Stimulated activated CD8-positive, alpha-beta memory T cell treated with anti-CD3 and anti-CD28 coated beads, Interleukin-2, amount 100 ng/mL, for 48 hours (primary cell): ENCODE data around the gene DLG2.

Source experiments
- DNase-seq, 2 donors: peaks; one replicate each; pipeline ENCODE4 v3.0.0-alpha.2; 2020; ENCODE audit warnings: low read depth in 2 of 2

DLG2 gene

DNA sequence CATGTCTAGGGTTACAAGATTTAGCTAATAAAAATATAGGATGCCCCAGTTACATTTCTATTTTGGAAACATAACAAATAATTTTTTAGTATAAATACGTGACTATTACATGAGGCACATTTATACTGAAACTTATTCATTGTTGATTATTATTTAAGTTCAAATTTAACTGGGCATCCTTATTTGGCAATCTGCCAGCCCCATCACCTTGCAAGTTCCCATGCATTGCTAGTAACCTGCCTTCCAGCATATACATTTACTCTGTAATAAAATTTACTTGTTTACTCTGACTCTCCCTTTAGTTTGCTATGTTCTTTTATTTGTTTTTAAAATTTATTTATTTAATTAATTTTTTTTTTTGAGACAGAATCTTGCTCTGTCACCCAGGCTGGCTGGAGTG is 1686.1 kb downstream of the DLG2 start:
- no peak for DNase-seq

DNA sequence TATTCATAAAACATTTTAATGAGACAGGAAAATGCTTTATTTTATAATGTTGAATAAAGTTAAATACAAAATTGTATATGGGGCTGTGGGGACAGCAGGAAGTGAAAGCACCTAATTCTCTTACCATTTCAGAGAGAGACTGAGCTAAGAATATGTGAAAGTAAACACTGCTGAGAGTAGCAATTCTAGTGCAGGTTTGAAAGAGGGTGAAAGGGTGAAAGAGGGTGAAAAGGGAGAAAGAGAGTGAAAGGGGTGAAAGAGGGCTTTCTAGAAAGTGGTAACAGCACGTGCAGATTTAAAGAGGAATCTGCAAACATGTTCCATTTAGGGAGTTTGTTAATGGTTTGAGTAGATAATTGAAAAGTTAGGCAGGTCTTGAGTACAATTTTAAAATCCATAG is 1689.0 kb downstream of the DLG2 start:
- no peak for DNase-seq

GRCh38 chr11:83933008-83933407 is 1694.1 kb downstream of the DLG2 start:
- no peak for DNase-seq

GRCh38 chr11:83927422-83927821 is 1699.7 kb downstream of the DLG2 start:
- no peak for DNase-seq

DNA sequence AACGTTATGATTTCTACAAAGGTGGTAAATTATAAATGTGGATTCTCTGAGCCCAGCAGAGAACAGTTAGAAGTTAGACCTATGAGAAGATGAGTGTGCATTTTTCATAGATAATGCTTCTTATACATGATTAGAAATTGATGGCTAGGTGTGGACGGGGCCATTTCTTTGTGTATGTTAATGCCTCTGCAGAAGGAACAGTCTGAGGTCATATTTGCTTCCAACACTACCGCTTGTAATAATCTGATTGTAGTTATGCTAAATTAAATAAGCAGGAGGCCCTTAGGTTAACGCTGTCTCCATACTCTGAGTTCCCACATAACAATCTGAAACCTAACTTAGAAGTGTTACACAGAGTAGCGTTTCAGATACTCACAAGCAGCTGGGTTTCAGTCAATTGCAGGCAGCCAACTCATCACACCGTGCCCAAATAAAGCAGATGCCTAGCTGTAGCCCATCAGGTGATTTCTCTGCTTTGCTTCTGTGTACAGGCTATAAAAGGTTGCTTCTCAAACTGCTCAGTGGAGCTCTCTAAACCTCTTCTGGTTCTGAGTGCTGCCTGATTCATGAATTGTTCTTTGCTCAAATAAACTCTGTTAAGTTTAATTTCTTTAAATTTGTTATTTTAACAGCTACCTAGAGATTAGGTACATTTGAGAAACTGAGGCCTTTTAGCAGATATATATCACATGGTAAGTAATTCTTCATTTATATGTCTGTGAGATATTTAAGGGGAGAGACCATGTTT is 1702.2 kb downstream of the DLG2 start:
- DNase-seq = no peak

DNA sequence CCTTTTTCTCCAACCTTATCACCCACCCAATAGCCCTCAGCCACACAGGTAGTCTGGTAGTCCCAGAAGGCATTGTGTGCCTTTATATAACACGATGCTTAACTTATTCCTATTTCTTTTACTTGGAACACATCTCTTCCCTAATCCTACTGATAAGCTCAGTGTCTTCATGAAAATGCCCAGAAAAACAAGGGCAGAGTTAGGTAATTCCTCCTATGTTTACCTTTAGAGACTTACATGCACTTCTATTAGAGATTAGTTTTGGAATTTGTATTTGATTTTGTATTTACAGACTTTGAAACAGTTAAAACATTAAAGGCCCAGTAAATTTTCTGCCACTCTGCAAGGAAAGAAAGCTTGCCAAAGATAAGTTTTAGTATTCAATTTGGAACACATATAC is 1703.2 kb downstream of the DLG2 start:
- no peak for DNase-seq

DNA sequence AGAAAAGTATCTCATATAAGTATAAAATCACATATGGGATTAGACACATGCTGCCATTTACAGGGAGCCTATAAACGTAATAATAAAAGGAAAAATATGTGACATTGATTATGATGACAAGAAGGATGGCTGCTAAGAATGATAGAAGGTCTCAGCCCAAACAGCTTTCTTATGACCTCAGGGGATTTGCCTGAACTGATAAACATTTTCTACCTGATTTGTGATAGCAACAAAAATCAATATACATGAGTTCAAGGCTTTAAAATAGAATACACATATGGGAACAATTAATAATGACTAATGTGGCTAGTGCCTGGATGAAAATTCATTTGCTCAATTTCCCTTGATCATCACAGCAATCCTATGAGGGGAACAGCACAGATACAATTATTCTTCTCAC is 1704.2 kb downstream of the DLG2 start:
- DNase-seq = no peak

- DNase-seq = no peak
Observed at GRCh38 chr11:83922318-83922717, 1704.8 kb downstream of the DLG2 start.

- no peak for DNase-seq
Observed at GRCh38 chr11:83921447-83922192, 1705.5 kb downstream of the DLG2 start.

DNA sequence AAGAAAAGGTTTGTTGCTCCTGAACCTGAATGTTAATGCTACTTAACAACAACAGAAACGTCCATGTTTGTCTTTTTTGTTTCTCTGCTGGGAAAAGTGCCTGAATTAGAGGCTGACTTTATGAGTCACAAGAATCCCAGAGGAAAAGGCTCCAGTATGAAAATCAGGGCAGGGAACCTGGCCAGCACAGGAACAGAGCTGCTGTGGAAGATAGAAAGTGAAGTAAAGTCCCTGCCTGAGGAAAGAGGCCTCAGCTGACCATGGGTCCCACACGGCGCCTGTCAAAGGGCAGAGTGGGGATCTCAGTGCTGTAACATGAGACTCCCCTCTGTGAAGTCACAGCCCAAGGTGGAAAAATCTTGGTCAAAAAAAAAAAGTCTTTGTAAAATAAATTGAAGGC is 1708.7 kb downstream of the DLG2 start:
- DNase-seq = no peak

DNA sequence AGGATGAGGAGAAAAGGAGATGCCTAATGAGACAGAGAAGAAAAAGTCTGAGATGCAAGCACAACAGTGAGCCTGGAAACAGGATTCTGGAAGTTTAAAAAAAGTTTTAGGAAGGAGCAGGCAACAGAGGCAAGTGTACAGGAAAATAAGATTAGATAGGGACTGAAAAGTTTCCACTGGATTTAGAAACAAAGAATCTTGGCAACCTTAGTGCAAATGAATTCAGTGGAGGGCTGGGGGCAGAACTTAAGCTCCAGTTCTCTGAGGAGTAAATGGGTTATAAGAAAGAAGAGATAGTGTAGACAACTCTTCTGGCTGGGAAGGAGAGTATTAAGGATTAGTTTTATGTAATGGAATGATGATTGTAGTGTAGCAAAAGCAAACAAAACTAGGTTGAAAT is 1712.1 kb downstream of the DLG2 start:
- no peak for DNase-seq

- DNase-seq = no peak
Observed at GRCh38 chr11:83909579-83910534, 1717.3 kb downstream of the DLG2 start.

DNA sequence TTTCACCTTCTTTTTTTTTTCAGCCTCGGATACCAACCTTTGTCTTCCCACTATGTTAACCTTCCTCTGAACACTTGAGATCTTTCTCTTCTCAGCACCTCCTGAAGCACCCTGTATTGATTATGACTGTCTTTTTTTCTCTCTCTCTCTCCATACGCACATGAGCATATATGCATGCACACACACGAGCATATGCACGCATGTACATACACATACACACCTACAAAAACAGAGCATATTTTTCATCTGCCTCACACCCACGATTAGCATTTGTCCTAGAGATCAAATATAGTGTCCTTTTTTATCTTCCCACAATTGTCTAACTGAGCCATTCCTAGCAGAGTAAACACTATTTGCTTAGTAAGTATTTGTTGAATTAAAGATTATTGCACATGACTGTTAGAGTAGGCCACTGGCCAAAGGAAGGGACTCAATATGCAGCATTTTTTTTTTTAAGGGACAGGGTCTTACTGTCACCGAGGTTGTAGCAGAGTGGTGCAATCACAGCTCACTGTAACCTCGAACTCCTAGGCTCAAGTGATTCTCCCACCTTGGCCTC is 1718.8 kb downstream of the DLG2 start:
- no peak for DNase-seq

- no peak for DNase-seq
Observed at GRCh38 chr11:83895516-83895915, 1731.6 kb downstream of the DLG2 start.

DNA sequence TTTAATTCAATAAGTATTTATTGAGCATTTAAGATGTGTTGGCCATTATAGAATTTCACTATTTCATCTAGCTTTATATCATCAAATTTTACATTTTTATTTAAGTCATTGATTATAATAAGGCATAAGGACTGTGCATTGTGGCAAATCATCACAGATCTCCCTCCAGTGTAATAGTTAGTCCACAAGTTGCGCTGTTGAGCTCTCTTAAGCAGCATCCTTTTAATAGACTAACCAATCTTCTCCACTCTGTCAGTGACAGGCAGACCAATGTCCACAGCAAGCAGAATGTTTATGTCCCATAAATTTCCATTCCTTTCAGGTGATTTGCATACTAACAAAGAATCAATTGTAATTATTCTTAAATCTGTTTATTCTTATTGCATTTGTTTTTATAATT is 1745.7 kb downstream of the DLG2 start:
- no peak for DNase-seq

GRCh38 chr11:83871054-83871453 is 1756.1 kb downstream of the DLG2 start:
- no peak for DNase-seq

DNA sequence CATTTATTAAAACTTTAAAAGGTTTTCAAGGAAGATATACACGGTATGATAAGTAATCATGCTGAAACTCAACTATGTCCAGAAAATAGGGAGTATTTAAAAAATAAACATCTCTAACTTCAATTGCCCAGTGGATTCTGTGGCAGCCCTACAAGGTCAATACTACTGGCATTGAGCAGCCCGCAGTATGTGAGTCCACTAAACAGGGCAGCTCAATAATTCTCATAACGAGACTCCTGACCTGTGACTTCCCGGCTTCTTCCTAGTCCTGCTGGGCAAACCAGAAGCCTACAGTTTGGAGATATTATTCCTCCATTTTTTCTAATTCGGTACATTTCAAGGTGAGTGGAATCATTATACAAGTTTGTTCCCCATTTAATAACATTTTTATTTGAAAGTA is 1760.5 kb downstream of the DLG2 start:
- DNase-seq = no peak

- no peak for DNase-seq
Observed at GRCh38 chr11:83865636-83866461, 1761.3 kb downstream of the DLG2 start.

DNA sequence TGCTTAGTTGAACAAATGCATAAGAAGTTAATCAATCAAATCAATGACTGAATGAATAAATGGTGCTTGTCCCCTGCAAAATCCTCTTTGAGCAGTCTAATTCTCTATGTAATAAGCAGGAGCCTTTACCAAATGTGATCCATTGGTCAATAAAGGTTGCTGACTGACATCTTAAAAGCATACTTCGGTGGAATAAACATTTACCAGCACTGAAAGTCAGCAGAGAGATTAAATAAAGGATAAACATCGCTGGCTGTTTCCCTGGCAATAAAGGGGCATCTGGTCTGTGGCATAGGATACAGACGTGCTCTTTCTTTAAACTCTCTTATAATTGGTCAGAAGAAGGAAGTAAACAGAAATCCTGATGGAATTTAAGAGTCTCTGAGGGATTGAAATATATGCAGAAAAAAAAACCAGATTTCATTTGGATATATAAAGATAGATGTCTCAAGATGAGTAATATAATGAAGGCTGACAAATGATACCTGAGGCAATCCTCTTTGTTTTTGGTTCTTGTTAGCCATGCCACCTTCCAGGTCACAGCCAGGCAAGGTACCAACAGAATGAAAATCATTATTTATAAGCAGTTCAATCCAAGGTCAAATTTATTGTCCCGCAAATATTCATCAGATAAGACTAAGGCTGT is 1762.6 kb downstream of the DLG2 start:
- DNase-seq = no peak

DNA sequence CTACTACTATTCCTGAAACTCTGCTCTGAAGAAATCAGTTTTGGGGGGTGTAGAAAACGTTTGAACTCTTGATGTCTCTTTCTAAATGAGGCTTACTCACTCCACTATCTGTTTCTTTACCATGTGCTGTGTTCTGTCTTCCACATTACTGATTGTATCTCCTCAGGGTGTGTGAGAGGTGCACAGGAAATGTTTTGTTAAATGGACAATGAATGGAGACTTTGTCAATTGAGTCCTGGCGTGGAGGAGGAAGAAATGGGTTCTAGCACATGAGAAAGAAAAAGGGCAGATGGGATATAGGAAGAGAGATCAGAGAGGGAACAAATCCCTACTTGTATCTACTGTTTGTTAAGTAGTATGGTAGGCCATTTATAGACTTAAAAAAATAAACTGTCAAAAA is 1763.9 kb downstream of the DLG2 start:
- no peak for DNase-seq

- DNase-seq = no peak
Observed at GRCh38 chr11:83862691-83863090, 1764.5 kb downstream of the DLG2 start.
